Small intestine (tissue), 7 donors: ENCODE data around the gene PHF1. TPM values are rescaled to one million over a fixed set of nuclear protein-coding genes. Genes with fewer than 3 reads are reported as not detected.
"Not testable (repeated sequence)": the region's sequence is repeated elsewhere in the genome, so short reads cannot be mapped to it uniquely, and the experiment has no call there.

Experiments
- DNase-seq, 2 donors: peaks; one replicate each; pipeline versions ENCODE4 v3.0.0 to v3.0.0-alpha.2; 2013
- FAIRE-seq: peaks from 2 replicates; lab custom pipeline; 2012; peaks lifted over from hg19 to GRCh38; lab: Jason Lieb, UNC
- H3K27ac ChIP-seq, 3 donors: one replicate each; pipeline ENCODE4 v1.5.1; 2013; ENCODE audit warnings: low read length in 2 of 3, mild to moderate bottlenecking in 2 of 3, control low read depth in 1 of 3, inconsistent platforms in 1 of 3, low read depth in 1 of 3, moderate library complexity in 1 of 3
- H3K27me3 ChIP-seq, 3 donors: one replicate each; pipeline ENCODE4 v1.6.1; 2013; ENCODE audit warnings: low read length in 3 of 3, inconsistent platforms in 1 of 3; ENCODE audit not compliant: control insufficient read depth in 3 of 3, insufficient read depth in 3 of 3
- H3K36me3 ChIP-seq, 3 donors: one replicate each; pipeline ENCODE4 v1.6.1; 2013; ENCODE audit warnings: low read length in 3 of 3, inconsistent platforms in 1 of 3, low read depth in 1 of 3, mild to moderate bottlenecking in 1 of 3, moderate library complexity in 1 of 3; ENCODE audit not compliant: control insufficient read depth in 3 of 3, insufficient read depth in 2 of 3
- H3K4me1 ChIP-seq, 3 donors: one replicate each; pipeline ENCODE4 v1.6.1; 2013; ENCODE audit warnings: low read length in 2 of 3, inconsistent platforms in 1 of 3, low read depth in 1 of 3, mild to moderate bottlenecking in 1 of 3, moderate library complexity in 1 of 3; ENCODE audit not compliant: control insufficient read depth in 3 of 3, insufficient read depth in 2 of 3
- H3K4me3 ChIP-seq, 3 donors: one replicate each; pipeline ENCODE4 v1.5.1; 2013; ENCODE audit warnings: low read length in 3 of 3, control low read depth in 1 of 3, inconsistent platforms in 1 of 3, low read depth in 1 of 3, mild to moderate bottlenecking in 1 of 3, moderate library complexity in 1 of 3
- H3K9me3 ChIP-seq, 2 donors: one replicate each; pipeline ENCODE4 v1.6.1; 2013; ENCODE audit warnings: low read depth in 1 of 2, low read length in 1 of 2; ENCODE audit not compliant: control insufficient read depth in 2 of 2, insufficient read depth in 1 of 2
- WGBS, 3 donors: extraction: QIAGEN DNeasy Blood & Tissue Kit; methylation state at CpG; one replicate each; pipeline ENCODE4 v1.1.7; 2013; 5-methylcytosine and 5-hydroxymethylcytosine counted together
- polyA plus RNA-seq, 4 donors: library from polyadenylated mRNA; stranded (reverse) in 3 of 4; unstranded in 1 of 4; fragments of 200-250 nt in 3 of 4; fragments of 120-200 nt in 1 of 4; gene quantifications; one replicate each; pipeline versions ENCODE4 v1.2.1 to v1.2.3, GENCODE V29; 2013
- donor health status: healthy with polysubstance abuse.
- donor health status: control.
- donor health status: control.
- donor health status: Bipolar disorder and iron deficiency.
- donor health status: healthy.

The PHF1 gene
- polyA plus RNA-seq, 4 donors, result 32.2 to 67.6 (median 44.3) TPM

GRCh38 chr6:33372526-33373123 is 38.2 kb upstream of the PHF1 start:
- H3K4me3 ChIP-seq, result no peak overlapping the region
- H3K36me3 ChIP-seq, result no peaks in the 10 kb centered on the region
- no peak for FAIRE-seq
- no peak for DNase-seq
- H3K9me3 ChIP-seq, result no peaks in the 10 kb centered on the region
- no peaks in the 10 kb centered on the region for H3K4me1 ChIP-seq
- no peak overlapping the region for H3K27ac ChIP-seq
- 52 to 67% (median 60%) methylated on average over 5 of the region's 5 CpGs for WGBS, 3 donors
- no peaks in the 10 kb centered on the region for H3K27me3 ChIP-seq

GRCh38 chr6:33373960-33374910 is 36.6 kb upstream of the PHF1 start:
- Histone ChIP-seq H3K27ac (no peak overlapping the region), H3K27me3 (no peaks in the 10 kb centered on the region), H3K4me1 (no peaks in the 10 kb centered on the region), H3K36me3 (no peaks in the 10 kb centered on the region), H3K4me3 (no peak overlapping the region), H3K9me3 (no peaks in the 10 kb centered on the region)
- FAIRE-seq (no peak), DNase-seq (no peak)
- WGBS, 3 donors, result 70 to 74% (median 71%) methylated on average over 8 of the region's 8 CpGs

- no peak overlapping the region for H3K4me3 ChIP-seq
- no peak for FAIRE-seq
Observed at GRCh38 chr6:33375143-33375671, 35.6 kb upstream of the PHF1 start.

GRCh38 chr6:33377171-33377570 is 33.6 kb upstream of the PHF1 start:
- 79 to 91% (median 89%) methylated on average over 4 of the region's 4 CpGs for WGBS, 3 donors
- Histone ChIP-seq H3K9me3 (no peaks in the 10 kb centered on the region), H3K4me1 (no peaks in the 10 kb centered on the region), H3K4me3 (no peak overlapping the region), H3K27ac (no peak overlapping the region), H3K36me3 (no peaks in the 10 kb centered on the region), H3K27me3 (no peaks in the 10 kb centered on the region)
- DNase-seq (no peak), FAIRE-seq (no peak)

More at GRCh38 chr6:33375143-33375671, 35.6 kb upstream of the PHF1 start:
- 30 to 40% (median 38%) methylated on average over 9 of the region's 9 CpGs for WGBS, 3 donors
- Histone ChIP-seq H3K9me3 (no peaks in the 10 kb centered on the region), H3K27me3 (no peaks in the 10 kb centered on the region), H3K36me3 (no peaks in the 10 kb centered on the region), H3K27ac (peak overlapping the region in 1 of 3 donors; percentile 39), H3K4me1 (no peaks in the 10 kb centered on the region)
- DNase-seq, result peak in 1 of 2 donors; percentile 32

- DNase-seq, H3K9me3 ChIP-seq, H3K27ac ChIP-seq, H3K36me3 ChIP-seq, H3K4me1 ChIP-seq, FAIRE-seq, H3K27me3 ChIP-seq, H3K4me3 ChIP-seq: not testable (repeated sequence)
- WGBS, 3 donors, result 93 to 95% (median 94%) methylated on average over 10 of the region's 10 CpGs
Observed at GRCh38 chr6:33379184-33379583, 31.6 kb upstream of the PHF1 start.

- 89 to 98% (median 95%) methylated on average over 2 of the region's 2 CpGs for WGBS, 3 donors
- Histone ChIP-seq H3K36me3 (no peaks in the 10 kb centered on the region), H3K4me1 (peaks cover 0 to 5% (median 0%) of the 10 kb centered on the region in 3 donors), H3K27me3 (no peaks in the 10 kb centered on the region), H3K4me3 (no peak overlapping the region), H3K9me3 (no peaks in the 10 kb centered on the region), H3K27ac (no peak overlapping the region)
- FAIRE-seq (no peak), DNase-seq (no peak)
Observed at GRCh38 chr6:33380272-33380981, 30.4 kb upstream of the PHF1 start.

GRCh38 chr6:33383427-33384185 is 27.2 kb upstream of the PHF1 start:
- Histone ChIP-seq H3K36me3 (no peaks in the 10 kb centered on the region), H3K4me3 (no peak overlapping the region), H3K9me3 (no peaks in the 10 kb centered on the region), H3K27ac (no peak overlapping the region), H3K4me1 (peaks cover 0 to 5% (median 0%) of the 10 kb centered on the region in 3 donors), H3K27me3 (no peaks in the 10 kb centered on the region)
- no peak for DNase-seq
- no peak for FAIRE-seq
- WGBS, 3 donors, result 59 to 71% (median 59%) methylated on average over 10 of the region's 10 CpGs
